Endothelial cell (in vitro differentiated cells): ENCODE results near the gene ACSF2. TPM values are rescaled to one million over a fixed set of nuclear protein-coding genes. Genes with fewer than 3 reads are reported as not detected.
"Not testable (repeated sequence)": the region's sequence is repeated elsewhere in the genome, so short reads cannot be mapped to it uniquely, and the experiment has no call there.

Source experiments
- DNase-seq: peaks from one replicate; pipeline ENCODE4 v3.0.0; 2021; ENCODE audit warnings: low spot score
- H3K27ac Mint-ChIP-seq: one replicate; pipeline ENCODE4 v1.8.0; 2021; ENCODE audit warnings: mixed read lengths, inconsistent platforms; ENCODE audit not compliant: unreplicated experiment
- H3K27me3 Mint-ChIP-seq: one replicate; pipeline ENCODE4 v1.8.0; 2021; ENCODE audit warnings: mild to moderate bottlenecking, moderate library complexity, mixed read lengths, inconsistent platforms; ENCODE audit not compliant: unreplicated experiment
- H3K36me3 Mint-ChIP-seq: one replicate; pipeline ENCODE4 v1.8.0; 2021; ENCODE audit warnings: mild to moderate bottlenecking, low read depth, mixed read lengths, inconsistent platforms; ENCODE audit not compliant: unreplicated experiment
- H3K4me1 Mint-ChIP-seq: one replicate; pipeline ENCODE4 v1.8.0; 2021; ENCODE audit warnings: mild to moderate bottlenecking, mixed read lengths, inconsistent platforms; ENCODE audit not compliant: unreplicated experiment
- H3K4me3 Mint-ChIP-seq: one replicate; pipeline ENCODE4 v1.8.0; 2021; ENCODE audit warnings: mild to moderate bottlenecking, mixed read lengths, inconsistent platforms; ENCODE audit not compliant: unreplicated experiment
- H3K9me3 Mint-ChIP-seq: one replicate; pipeline ENCODE4 v1.8.0; 2021; ENCODE audit warnings: mixed read lengths, inconsistent platforms; ENCODE audit not compliant: unreplicated experiment
- CTCF ChIP-seq: fragments of 200-600 bp; sonication (generic); IDR thresholded peaks from one replicate; pipeline ENCODE4 v1.5.0; 2021; ENCODE audit warnings: antibody characterized with exemption; ENCODE audit not compliant: unreplicated experiment
- total RNA-seq: library from RNA; stranded (reverse); fragmentation: NEBNext Ultra II Directional; extraction: Animal tissue kit (Norgen Biotek cat#: 25700); gene quantifications from one replicate; pipeline ENCODE4 v1.2.1, GENCODE V29; 2021; ENCODE audit not compliant: unreplicated experiment

The ACSF2 gene
- total RNA-seq, 1 donor from 2014 or later = 51.0 TPM

- peak within 1 kb of the TSS; percentile 89 for H3K4me3 Mint-ChIP-seq
- H3K4me1 Mint-ChIP-seq = peaks cover 13% of the 10 kb centered on the region
- H3K27ac Mint-ChIP-seq = peak within 1 kb of the TSS; percentile 81
- H3K27me3 Mint-ChIP-seq = peaks cover 12% of the 10 kb centered on the region
- no peaks in the 10 kb centered on the region for H3K9me3 Mint-ChIP-seq
- peak; percentile 97 for TF ChIP-seq CTCF
- DNase-seq = peak; percentile 95
- peaks cover 16% of the 10 kb centered on the region for H3K36me3 Mint-ChIP-seq
These were observed 28.7 kb upstream of the ACSF2 start, which contains the start of gene LRRC59 for GRCh38 chr17:50397111-50397918. Gene LRRC59, minus strand, starts transcription at chr17:50397523. Its CDS starts 206 bp downstream, at chr17:50397317.

DNA sequence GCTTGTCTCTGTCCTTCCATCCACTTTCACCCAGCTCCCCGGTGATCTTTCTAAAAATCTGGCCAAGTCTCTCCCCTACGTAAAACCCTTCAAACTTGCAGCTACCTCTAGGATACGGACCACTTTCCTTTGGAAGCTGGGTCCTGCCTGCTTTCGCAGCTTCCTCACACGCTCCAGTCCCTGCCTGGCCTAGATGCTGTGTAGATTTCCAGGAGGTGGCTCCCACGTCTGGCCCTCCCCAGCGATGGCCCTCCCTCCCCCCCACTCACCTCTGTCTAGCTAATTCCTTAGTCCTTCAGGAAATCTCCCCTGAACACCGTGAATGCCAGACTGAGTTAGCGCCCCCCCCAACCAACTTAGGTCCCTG, 28.1 kb upstream of the ACSF2 start:
- Mint-ChIP-seq H3K4me3 (peak overlapping the region; percentile 89), H3K9me3 (no peaks in the 10 kb centered on the region), H3K27me3 (peaks cover 12% of the 10 kb centered on the region), H3K36me3 (peaks cover 16% of the 10 kb centered on the region), H3K4me1 (peaks cover 13% of the 10 kb centered on the region), H3K27ac (peak overlapping the region; percentile 59)
- no peak for DNase-seq
- TF ChIP-seq CTCF = no peak

DNA sequence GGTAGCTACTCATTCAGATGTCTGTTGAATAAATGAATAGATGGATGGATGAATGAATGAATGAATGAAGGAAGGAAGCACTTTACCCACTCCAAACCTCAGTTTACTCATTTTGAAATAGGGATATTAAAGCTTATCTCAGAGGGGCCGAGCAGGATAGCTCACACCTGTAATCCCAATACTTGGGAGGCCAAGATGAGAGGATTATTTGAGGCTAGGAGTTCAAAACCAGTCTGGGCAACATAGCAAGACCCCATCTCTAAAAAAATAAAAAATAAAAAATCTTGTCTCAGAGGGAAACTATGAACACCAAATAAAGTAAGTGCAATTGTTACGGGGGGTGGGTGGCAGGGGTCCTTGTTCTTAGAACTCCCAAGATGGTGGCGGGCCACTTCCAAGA, 27.3 kb upstream of the ACSF2 start:
- not testable (repeated sequence) for H3K36me3 Mint-ChIP-seq, DNase-seq, H3K27ac Mint-ChIP-seq, H3K9me3 Mint-ChIP-seq
- H3K4me1 Mint-ChIP-seq = peaks cover 13% of the 10 kb centered on the region
- peaks cover 12% of the 10 kb centered on the region for H3K27me3 Mint-ChIP-seq
- H3K4me3 Mint-ChIP-seq = peak overlapping the region; percentile 72

- not testable (repeated sequence) for H3K4me3 Mint-ChIP-seq, DNase-seq, H3K36me3 Mint-ChIP-seq, H3K9me3 Mint-ChIP-seq, H3K27ac Mint-ChIP-seq
- Mint-ChIP-seq H3K27me3 (peaks cover 12% of the 10 kb centered on the region), H3K4me1 (peaks cover 18% of the 10 kb centered on the region)
These were observed 26.4 kb upstream of the ACSF2 start for GRCh38 chr17:50399591-50399990.

DNA sequence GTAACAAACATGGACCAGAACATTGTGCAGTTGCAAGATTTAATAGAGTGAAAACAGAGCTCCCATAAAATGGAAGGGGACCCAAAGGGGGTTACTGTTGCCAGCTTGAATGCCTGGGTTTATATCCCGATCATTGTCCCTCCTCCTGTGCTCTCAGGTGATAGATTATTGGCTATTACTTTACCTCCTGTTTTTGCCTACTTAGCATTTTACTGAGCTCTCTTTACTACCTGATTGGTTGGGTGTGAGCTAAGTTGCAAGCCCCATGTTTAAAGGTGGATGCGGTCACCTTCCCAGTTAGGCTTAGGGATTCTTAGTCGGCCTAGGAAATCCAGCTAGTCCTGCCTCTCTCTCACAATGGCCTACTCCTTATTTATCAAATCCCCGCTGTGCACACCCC, 20.7 kb upstream of the ACSF2 start:
- not testable (repeated sequence) for DNase-seq, H3K9me3 Mint-ChIP-seq, H3K27me3 Mint-ChIP-seq, H3K4me1 Mint-ChIP-seq, H3K4me3 Mint-ChIP-seq, H3K27ac Mint-ChIP-seq, H3K36me3 Mint-ChIP-seq

- Mint-ChIP-seq H3K9me3 (no peaks in the 10 kb centered on the region), H3K4me1 (peaks cover 5% of the 10 kb centered on the region), H3K27me3 (no peaks in the 10 kb centered on the region), H3K27ac (no peak overlapping the region), H3K36me3 (no peaks in the 10 kb centered on the region), H3K4me3 (no peak overlapping the region)
- no peak for TF ChIP-seq CTCF
- no peak for DNase-seq
These were observed 19.4 kb upstream of the ACSF2 start for GRCh38 chr17:50406578-50406977.
